Endometrial microvascular endothelial cells (primary cell): ENCODE results near the gene PCDHA10. TPM values are rescaled to one million over a fixed set of nuclear protein-coding genes. Genes with fewer than 3 reads are reported as not detected.
"Not testable (repeated sequence)": the region's sequence is repeated elsewhere in the genome, so short reads cannot be mapped to it uniquely, and the experiment has no call there.

Experiments
- in situ Hi-C: cut with HindIII; loops from 2 replicates; pipeline ENCODE4 v1.10.0; 2017; ENCODE audit warnings: low sequenced_read_pairs, low pct_unique_long_range_greater_than_20kb; ENCODE audit errors: inconsistent ontology term
- total RNA-seq: library from RNA; depleted of rRNA; stranded (reverse); fragments of >200 nt; gene quantifications from one replicate; pipeline ENCODE4 v1.2.3, GENCODE V29; 2015; ENCODE audit errors: inconsistent ontology term

Gene PCDHA10, protein sequence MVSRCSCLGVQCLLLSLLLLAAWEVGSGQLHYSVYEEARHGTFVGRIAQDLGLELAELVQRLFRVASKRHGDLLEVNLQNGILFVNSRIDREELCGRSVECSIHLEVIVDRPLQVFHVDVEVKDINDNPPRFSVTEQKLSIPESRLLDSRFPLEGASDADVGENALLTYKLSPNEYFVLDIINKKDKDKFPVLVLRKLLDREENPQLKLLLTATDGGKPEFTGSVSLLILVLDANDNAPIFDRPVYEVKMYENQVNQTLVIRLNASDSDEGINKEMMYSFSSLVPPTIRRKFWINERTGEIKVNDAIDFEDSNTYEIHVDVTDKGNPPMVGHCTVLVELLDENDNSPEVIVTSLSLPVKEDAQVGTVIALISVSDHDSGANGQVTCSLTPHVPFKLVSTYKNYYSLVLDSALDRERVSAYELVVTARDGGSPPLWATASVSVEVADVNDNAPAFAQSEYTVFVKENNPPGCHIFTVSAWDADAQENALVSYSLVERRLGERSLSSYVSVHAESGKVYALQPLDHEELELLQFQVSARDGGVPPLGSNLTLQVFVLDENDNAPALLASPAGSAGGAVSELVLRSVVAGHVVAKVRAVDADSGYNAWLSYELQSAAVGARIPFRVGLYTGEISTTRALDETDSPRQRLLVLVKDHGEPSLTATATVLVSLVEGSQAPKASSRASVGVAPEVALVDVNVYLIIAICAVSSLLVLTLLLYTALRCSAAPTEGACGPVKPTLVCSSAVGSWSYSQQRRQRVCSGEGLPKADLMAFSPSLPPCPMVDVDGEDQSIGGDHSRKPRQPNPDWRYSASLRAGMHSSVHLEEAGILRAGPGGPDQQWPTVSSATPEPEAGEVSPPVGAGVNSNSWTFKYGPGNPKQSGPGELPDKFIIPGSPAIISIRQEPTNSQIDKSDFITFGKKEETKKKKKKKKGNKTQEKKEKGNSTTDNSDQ
- not detected for total RNA-seq

DNA sequence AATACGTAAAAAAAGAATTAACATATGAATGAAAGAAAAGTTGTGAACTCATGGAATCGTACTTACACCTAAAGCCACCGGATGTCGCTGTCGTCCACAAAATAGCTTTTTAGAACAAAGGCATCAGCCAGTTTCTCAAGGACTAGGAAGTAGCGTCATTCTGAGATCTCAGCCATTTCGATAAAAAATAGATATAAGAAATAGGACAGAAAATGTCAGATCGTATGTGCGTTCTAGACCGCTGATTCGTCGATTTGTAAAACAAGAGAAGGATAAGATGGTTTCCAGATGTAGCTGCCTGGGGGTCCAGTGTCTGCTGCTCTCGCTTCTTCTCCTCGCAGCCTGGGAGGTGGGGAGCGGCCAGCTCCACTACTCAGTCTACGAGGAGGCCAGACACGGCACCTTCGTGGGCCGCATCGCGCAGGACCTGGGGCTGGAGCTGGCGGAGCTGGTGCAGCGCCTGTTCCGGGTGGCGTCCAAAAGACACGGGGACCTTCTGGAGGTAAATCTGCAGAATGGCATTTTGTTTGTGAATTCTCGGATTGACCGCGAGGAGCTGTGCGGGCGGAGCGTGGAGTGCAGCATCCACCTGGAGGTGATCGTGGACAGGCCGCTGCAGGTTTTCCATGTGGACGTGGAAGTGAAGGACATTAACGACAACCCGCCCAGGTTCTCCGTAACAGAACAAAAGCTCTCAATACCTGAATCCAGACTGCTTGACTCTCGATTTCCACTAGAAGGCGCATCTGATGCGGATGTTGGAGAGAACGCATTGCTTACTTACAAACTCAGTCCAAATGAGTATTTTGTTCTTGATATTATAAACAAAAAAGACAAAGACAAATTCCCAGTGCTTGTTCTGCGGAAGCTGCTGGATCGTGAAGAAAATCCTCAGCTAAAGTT is at the start of gene PCDHA10:
PCDHA10 (plus strand) TSS at position 126 of the 903 bp plus-strand sequence; CDS start at position 278, 152 bp downstream.
- in situ Hi-C loops = no loop called here

DNA sequence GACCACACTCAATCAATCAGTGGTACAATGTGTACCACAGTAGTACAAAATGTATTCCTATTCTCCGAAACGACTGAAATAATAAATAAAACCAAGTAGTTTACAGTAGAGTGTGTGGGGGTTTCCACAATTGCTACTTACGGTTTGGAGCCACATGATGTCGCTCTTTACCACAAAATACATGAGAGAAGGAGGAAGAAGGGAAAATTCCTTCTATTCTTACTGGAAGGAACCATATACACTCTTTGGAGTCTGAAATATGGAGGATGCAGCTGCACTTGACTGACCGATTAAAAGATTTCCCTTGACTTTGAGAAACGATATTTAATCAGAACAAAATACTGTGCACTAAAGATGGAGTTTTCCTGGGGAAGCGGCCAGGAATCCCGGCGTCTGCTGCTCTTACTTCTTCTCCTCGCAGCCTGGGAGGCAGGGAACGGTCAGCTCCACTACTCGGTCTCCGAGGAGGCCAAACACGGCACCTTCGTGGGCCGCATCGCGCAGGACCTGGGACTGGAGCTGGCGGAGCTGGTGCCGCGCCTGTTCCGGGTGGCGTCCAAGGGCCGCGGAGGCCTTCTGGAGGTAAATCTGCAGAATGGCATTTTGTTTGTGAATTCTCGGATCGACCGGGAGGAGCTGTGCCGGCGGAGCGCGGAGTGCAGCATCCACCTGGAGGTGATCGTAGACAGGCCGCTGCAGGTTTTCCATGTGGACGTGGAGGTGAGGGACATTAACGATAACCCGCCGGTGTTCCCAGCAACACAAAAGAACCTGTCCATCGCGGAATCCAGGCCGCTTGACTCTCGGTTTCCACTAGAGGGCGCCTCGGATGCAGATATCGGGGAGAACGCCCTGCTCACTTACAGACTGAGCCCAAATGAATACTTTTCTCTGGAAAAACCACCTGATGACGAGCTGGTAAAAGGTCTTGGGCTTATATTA is 48.6 kb upstream of the PCDHA10 start, which contains the start of gene PCDHA4:
PCDHA4 (plus strand) TSS at position 235 of the 942 bp plus-strand sequence.
- in situ Hi-C loops = no loop called here

DNA sequence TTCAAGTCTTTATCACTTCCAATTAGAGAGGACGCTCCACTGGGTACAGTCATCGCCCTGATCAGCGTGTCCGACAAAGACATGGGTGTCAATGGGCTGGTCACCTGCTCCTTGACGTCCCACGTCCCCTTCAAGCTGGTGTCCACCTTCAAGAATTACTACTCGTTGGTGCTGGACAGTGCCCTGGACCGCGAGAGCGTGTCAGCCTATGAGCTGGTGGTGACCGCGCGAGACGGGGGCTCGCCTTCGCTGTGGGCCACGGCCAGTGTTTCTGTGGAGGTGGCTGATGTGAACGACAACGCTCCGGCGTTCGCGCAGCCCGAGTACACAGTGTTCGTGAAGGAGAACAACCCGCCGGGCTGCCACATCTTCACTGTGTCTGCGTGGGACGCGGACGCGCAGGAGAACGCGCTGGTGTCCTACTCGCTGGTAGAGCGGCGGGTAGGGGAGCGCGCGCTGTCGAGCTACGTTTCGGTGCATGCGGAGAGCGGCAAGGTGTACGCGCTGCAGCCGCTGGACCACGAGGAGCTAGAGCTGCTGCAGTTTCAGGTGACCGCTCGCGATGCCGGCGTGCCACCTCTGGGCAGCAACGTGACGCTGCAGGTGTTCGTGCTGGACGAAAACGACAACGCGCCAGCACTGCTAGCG is 47.3 kb upstream of the PCDHA10 start:
- in situ Hi-C loops = not testable (repeated sequence)

DNA sequence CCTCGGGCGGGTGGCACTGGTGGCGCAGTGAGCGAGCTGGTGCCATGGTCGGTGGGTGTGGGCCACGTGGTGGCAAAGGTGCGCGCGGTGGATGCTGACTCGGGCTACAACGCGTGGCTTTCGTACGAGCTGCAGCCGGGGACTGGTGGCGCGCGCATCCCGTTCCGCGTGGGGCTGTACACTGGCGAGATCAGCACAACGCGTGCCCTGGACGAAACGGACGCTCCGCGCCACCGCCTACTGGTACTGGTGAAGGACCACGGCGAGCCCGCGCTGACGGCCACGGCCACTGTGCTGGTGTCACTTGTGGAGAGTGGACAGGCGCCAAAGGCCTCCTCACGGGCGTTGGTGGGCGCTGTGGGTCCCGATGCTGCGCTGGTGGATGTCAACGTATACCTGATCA is 46.8 kb upstream of the PCDHA10 start:
- in situ Hi-C loops = no loop called here

DNA sequence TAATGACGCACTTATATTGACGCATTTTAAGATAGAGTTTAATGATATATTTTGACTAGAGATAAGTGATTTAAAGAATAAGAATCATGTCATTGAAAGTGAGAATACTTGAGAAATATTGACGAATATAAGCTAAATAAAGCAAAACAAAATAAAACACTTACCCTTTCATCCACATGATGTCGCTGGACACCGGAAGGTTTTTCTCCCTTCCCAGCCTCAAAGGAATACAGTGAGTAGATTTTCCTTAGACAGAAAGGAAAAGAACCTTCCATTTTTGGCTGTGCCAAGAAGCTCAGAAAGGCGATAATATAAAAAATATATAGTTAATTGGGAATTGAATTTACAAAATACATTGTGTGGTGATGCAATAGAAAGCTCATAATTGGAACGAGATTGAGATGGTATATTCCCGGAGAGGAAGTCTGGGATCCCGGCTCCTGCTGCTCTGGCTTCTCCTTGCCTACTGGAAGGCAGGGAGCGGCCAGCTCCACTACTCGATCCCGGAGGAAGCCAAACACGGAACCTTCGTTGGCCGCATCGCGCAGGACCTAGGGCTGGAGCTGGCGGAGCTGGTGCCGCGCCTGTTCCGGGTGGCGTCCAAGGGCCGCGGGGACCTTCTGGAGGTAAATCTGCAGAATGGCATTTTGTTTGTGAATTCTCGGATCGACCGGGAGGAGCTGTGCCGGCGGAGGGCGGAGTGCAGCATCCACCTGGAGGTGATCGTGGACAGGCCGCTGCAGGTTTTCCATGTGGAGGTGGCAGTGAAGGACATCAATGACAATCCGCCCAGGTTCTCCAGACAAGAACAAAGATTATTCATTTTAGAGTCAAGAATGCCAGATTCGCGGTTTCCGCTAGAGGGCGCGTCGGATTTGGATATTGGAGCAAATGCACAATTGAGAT is 34.1 kb upstream of the PCDHA10 start, which contains the start of gene PCDHA5:
PCDHA5 (plus strand) TSS at position 239 of the 906 bp plus-strand sequence.
- in situ Hi-C loops = no loop called here

DNA sequence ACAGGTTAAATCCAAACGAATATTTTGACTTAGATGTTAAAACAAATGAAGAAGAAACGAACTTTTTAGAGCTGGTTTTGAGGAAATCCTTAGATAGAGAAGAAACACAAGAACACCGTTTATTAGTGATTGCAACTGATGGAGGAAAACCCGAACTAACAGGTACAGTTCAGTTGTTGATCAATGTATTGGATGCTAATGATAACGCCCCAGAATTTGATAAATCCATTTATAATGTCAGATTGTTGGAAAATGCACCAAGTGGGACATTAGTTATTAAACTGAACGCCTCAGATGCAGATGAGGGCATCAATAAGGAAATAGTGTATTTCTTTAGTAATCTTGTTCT is 33.4 kb upstream of the PCDHA10 start:
- in situ Hi-C loops = no loop called here

DNA sequence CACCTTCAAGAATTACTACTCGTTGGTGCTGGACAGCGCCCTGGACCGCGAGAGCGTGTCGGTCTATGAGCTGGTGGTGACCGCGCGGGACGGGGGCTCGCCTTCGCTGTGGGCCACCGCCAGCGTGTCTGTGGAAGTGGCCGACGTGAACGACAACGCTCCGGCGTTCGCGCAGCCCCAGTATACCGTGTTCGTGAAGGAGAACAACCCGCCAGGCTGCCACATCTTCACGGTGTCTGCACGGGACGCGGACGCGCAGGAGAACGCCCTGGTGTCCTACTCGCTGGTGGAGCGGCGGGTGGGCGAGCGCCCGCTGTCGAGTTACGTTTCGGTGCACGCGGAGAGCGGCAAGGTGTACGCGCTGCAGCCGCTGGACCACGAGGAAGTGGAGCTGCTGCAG is 32.7 kb upstream of the PCDHA10 start:
- in situ Hi-C loops = not testable (repeated sequence)

DNA sequence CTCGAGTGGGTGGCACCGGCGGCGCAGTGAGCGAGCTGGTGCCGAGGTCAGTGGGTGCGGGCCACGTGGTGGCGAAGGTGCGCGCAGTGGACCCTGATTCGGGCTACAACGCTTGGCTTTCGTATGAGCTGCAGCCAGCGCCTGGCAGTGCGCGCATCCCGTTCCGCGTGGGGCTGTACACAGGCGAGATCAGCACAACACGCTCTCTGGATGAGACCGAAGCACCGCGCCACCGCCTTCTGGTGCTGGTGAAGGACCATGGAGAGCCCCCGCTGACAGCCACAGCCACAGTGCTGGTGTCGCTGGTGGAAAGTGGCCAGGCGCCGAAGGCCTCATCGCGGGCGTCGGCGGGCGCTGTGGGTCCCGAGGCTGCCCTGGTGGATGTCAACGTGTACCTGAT is 32.2 kb upstream of the PCDHA10 start:
- in situ Hi-C loops = no loop called here

DNA sequence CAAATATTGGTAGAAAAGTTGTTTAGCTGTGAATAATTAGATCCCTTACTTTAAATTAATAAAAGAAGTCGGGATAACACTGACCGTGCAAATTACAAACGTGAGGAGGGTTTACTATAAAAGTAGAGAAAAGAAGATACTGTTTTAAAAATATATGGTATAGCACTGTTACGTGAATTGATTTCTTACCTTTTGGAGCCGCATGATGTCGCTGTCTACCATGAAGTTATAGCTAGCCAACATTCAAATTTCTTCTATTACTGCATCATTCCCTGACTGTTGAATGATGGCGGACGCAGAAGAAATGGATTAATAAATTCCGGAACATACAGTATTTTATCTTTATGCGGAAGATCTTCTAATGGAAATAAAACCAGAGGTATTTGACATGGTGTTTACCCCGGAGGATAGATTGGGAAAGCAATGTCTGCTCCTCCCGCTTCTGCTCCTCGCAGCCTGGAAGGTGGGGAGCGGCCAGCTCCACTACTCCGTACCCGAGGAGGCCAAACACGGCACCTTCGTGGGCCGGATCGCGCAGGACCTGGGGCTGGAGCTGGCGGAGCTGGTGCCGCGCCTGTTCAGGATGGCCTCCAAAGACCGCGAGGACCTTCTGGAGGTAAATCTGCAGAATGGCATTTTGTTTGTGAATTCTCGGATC is 27.9 kb upstream of the PCDHA10 start, which contains the start of gene PCDHA6:
PCDHA6 (plus strand) TSS at position 257 of the 658 bp plus-strand sequence; CDS start at position 389, 132 bp downstream.
- in situ Hi-C loops = no loop called here

DNA sequence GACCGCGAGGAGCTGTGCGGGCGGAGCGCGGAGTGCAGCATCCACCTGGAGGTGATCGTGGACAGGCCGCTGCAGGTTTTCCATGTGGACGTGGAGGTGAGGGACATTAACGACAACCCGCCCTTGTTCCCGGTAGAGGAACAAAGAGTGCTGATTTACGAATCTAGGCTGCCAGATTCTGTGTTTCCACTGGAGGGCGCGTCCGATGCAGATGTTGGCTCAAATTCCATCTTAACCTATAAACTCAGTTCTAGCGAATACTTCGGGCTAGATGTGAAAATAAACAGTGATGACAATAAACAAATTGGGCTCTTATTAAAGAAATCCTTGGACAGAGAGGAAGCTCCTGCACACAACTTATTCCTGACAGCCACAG is 27.3 kb upstream of the PCDHA10 start:
- in situ Hi-C loops = no loop called here

DNA sequence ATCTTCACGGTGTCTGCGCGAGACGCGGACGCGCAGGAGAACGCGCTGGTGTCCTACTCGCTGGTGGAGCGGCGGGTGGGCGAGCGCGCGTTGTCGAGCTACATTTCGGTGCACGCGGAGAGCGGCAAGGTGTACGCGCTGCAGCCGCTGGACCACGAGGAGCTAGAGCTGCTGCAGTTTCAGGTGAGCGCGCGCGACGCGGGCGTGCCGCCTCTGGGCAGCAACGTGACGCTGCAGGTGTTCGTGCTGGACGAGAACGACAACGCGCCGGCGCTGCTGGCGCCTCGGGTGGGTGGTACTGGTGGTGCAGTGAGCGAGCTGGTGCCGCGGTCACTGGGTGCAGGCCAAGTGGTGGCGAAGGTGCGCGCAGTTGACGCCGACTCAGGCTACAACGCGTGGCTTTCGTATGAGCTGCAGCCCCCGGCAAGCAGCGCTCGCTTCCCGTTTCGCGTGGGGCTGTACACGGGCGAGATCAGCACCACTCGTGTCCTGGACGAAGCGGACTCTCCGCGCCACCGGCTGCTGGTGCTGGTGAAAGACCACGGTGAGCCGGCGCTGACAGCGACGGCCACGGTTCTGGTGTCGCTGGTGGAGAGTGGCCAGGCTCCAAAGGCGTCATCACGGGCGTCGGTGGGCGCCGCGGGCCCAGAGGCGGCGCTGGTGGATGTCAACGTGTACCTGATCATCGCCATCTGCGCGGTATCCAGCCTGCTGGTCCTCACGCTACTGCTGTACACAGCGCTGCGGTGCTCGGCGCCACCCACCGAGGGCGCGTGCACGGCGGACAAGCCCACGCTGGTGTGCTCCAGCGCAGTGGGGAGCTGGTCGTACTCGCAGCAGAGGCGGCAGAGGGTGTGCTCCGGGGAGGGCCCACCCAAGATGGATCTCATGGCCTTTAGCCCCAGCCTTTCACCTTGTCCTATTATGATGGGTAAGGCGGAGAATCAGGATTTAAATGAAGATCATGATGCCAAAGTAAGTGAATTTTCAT is 25.9 kb upstream of the PCDHA10 start:
- in situ Hi-C loops = not testable (repeated sequence)

DNA sequence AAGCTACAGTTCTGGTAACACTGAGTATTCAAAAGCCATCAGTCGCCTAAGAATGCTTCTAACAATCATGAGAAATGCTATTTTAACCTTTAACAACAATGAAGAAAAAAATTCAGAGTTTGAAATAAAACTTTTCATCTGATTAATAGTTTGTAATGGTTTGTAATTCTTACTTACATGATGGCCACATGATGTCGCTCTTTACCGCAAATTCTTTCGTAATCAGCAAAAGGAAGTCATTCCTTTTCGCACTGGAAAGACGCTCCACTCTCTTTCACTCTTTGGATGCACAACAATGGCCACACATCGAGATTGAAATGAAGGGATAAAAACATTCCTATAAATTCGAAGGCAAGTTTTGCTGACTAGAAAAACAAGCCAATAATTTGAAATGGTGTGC is 21.7 kb upstream of the PCDHA10 start, which contains the start of gene PCDHA7:
PCDHA7 (plus strand) TSS at position 277 of the 400 bp plus-strand sequence; CDS start at position 392, 115 bp downstream.
- in situ Hi-C loops = no loop called here

DNA sequence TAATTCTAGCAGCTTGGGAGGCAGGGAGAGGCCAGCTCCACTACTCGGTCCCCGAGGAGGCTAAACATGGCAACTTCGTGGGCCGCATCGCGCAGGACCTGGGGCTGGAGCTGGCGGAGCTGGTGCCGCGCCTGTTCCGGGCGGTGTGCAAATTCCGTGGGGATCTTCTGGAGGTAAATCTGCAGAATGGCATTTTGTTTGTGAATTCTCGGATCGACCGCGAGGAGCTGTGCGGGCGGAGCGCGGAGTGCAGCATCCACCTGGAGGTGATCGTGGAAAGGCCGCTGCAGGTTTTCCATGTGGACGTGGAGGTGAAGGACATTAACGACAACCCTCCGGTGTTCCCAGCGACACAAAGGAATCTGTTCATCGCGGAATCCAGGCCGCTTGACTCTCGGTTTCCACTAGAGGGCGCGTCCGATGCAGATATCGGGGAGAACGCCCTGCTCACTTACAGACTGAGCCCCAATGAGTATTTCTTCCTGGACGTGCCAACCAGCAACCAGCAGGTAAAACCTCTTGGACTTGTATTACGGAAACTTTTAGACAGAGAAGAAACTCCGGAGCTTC is 21.2 kb upstream of the PCDHA10 start:
- in situ Hi-C loops = not testable (repeated sequence)
